Stimulated activated CD4-positive, alpha-beta T cell treated with anti-CD3 and anti-CD28 coated beads, Interleukin-2, amount 100 ng/mL, for 4 hours (primary cell): Measurements from ENCODE around the gene SSBP2.

Experiments
- DNase-seq: peaks from one replicate; pipeline ENCODE4 v3.0.0-alpha.2; 2020; ENCODE audit warnings: low read depth

SSBP2 gene

DNA sequence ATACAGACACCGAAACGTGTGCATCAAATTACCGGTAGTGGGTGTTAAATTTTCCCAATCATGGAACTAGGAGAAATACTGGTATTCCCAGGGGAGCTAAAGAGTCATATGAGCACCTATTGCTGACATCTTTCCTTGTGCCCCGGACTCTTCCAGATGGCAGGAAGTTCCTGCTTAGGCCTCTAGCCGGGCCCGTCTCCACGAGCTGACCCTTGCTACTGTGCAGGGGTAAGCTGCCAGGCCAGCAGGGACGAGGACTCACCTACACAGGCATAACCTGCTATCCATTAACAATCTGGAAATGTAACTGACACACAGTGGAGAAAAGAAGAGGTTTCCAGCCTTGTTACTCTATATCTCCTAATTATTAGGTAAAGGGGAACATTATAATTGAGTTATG lies 16.2 kb upstream of the SSBP2 start:
- no peak for DNase-seq

DNA sequence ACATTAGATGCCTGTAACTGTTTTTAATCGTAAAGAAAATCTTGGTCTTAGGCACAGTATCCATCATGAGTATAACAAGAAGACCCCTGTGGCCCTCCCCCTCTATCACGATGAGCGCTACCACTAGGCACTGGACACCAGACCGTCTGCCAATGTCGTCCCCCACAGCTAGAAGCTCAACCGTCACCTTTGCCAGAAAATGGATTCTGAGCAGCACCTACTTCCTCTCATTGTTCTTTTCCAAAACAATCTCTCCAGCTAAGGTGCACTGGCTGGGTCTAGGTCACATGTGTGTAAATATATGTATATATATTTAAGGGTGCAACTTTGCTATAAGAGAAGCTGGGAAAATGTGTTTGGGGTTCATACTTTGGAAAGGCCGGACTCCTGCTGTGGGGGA lies 15.7 kb upstream of the SSBP2 start:
- no peak for DNase-seq

DNA sequence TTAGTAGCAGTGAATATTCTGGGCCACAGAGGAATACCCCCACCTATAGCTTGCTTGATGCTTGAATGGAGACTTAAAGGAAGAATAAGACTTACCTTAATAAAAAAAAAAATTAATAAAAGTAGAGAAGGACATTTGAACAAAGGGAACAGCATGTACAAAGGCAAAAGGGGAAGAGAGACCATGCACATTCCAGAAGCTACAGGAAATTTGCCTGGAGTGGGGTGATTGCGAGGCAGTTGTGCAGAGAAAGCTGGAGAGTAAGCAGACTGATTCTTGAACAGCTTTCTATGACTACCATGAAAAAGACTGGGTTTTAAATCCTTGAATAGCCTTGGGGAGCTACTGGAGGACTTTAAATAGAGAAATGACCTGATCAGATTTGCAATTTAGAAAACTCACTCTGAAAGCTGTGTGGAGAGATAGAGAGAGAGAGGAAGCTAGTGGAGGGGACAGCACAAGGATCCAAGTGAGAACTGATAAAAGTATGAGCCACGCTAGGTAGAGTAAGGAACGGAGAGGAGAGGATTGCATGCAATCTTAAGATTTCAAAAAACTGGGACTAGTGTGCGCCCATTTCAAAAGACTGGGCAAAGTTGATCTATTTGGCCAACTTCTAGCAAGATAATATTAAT lies 12.5 kb upstream of the SSBP2 start:
- DNase-seq = no peak

DNA sequence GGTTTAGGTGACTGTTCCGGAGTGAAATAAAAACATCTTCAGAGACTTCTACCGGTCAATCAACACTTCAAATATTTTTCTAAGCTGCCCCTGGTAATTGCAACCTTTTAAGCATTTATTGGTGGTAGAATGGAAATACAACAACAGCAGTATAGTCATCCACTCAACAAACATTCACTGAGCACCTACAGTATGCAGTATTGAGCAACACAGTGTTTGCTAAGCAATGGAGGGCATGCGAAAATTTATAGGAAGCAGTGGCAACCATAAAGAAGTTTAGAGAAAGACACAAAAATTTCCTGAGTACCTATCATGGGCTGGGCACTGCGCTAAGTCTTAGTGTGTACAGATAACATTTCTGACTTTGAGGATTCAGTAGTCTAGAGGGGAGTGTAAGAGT lies 12.0 kb upstream of the SSBP2 start:
- no peak for DNase-seq

DNA sequence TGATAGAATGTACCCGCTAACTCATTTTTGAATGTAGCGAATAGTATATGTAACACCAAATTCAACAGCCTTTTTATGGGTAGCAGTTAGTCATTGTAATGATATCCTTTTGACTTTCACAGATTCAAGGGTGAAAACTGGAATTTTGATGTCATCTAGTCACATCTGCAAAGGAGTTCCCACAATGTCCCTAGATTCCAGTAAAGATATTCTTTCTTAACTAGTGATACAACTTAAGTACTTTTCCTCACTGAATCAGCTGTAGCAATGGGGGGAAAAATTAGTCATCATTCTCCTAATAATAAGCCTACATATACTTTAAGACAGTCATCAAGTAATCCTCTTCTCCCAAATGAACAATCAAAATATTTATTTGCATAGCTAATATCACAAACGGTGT lies 11.5 kb upstream of the SSBP2 start:
- DNase-seq = no peak

DNA sequence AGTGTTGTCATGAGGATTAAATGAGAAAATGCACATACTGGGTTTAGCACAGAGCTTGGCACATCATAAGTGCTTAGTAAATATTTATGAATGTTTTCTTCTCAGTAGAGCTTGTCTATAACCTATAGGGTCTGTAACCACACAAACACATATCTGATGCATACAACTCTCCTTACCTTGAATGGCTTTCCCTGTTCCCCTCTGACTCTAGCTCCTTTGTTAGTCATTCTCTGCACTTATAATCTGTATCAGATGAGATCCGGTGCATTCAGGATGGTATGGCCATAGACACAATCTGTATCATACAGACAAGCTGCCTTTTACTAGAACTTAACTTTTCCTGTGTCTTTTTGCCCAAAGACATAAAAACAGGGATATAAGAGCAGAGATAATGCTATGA lies 11.1 kb upstream of the SSBP2 start:
- DNase-seq = no peak

DNA sequence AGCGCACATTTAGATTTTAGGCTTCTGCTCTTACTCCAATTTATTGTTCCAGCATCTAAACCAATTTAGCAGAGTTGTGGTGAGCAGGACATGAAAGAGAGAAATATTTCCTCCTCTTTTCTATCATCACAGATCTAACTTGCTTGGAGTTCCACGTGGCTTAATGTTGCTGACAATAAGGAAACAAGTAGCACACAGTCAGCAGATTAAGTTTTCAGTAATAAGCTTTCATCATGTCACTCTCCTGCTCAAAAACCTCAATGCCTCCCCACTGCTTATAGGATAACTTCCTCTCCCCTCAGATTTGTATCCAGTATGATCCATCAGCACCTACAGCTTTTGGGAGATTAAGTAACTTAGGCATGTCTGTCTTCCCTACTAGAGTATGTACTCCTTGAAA lies 10.4 kb upstream of the SSBP2 start:
- DNase-seq = no peak

DNA sequence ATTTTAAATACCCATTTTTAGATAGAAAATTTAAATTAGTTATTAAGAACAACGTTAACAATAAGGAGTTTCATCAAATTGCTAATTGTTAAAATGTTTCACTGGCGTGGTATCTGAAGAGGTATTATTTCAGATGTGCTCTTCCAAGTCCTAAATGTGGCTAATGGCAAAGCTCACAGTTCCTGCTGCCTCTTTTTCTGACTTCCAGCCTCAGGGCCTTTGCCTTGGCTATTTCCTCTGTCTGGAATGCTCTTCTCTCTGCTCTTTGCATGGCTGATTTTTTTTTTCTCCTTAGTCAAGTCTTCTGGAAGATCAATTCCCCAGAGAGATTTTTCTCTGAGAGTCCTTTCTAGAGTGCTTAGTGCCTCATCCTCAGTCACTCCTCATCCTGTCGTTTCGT lies 9.6 kb upstream of the SSBP2 start:
- no peak for DNase-seq

DNA sequence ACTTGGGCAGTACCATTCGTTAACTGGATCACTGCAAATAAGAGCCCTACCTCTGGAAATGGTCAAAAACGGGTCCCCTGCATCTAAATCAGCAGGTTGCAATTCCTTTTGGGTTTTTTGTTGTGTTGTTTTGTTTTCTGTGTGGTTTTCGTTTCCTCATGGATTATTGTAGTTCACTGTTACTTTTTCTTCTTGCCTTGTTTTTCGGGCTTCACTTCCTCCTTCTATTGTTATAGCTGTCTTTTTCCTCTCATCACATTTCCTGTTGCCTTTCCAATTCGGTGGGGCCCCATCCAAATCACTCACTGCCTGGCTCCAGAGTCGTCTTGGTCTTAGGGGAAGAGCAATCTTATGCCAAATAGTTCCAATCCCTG lies 8.7 kb upstream of the SSBP2 start:
- DNase-seq = no peak

DNA sequence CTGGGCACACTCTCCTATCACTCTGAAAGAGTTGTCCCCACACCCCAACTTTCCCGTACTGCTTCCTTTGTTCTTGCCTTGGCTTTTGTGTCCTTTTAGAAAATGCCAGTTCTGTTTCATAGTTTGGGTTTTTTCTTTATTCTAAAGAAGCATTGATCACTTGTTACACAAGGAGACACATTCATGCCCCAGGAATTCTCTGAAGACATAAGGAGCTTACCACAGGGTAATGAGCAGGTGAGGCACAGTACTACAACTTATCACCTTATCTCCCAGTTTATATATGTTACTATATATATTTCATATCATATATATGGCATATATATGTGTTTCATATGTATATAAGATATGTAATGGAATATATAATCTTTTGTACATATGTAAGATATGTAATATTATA lies 6.5 kb upstream of the SSBP2 start:
- no peak for DNase-seq

DNA sequence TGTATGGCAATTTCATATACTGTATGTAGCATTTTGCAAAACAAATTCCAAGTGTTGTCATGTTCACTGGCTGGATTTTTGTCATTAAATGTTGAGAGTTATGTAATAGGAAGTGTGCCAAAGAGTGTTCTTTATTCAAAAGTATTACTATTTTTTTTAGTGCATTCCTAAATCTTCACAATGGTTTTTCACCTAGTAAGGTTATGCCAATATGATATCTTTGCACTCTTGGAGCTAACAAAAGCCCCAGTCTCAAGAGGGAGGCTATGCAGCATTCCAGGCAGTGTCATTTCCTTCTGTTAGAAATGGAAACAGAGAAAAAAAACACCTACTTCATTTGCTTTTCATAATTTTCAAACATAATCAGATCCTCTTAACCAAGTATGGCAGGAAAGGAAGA lies 5.1 kb upstream of the SSBP2 start:
- no peak for DNase-seq

DNA sequence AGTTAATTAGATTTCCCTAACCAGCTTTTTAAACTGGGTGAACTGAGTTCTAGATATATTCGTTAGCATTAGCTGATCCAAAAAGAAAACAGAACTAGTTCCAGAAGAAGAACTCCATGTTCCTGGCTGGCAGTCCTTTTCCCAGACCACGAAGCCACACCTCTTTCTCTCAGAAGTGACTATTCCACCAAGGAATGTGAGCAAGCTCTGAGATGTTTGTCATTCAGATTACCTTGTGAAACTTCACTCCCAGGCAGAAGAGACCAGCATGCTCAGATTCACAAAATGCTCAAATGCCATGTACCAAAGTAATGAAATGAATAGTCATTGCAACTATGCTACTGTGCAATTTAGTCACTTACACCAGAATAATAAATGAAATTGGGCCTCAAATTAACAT lies 4.4 kb upstream of the SSBP2 start:
- no peak for DNase-seq

DNA sequence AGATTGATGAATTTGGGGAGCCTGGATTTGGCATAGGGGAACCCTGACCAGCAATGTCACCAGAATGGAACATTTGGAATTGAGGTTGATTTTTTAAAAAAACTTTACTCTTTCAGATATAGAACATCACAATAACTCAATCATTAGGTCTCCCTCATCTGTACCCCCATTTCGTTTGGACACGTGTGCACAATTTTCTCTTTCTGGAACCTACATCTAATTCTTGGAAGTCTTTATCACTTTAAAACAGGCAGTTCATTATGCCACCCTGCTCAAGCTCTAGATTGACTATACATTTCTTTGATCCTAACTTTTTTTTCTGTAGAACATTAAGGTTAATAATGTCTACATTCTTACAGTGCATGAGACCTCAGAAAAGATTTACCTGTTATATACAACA lies 3.7 kb upstream of the SSBP2 start:
- no peak for DNase-seq

DNA sequence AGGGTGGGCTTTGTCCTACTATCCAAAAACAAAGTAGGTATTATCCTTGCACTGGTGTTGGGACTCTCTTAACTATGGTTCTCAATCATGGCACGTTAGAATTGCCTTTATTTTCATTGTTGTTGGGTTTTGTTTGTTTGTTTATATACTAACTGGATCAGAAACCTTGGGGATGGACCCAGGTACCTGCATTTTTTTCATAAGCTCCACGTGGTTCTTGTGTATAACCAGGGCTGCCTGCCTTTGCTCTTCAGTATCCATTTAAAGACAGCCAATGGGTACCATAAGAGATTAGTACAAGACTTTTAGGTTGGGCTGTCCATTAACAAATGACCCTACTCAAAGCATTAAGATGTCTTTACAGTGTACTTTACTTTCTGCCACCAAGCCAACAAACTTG lies 2.5 kb upstream of the SSBP2 start:
- no peak for DNase-seq

DNA sequence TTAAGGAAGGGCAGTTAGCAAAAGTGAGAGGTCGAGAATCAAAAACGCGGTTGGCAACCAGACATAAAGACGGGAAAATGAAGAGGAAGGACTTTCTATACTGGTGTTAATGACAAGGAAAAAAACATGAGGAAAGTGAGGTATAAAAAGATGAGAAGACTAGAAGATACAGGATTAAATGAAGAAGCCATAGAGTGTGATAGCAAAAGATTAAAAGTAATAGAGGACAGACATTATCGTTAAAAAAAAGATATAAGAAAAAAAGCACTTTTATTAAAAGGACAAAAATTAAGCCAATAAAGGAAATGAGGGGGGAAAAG lies 1.7 kb upstream of the SSBP2 start:
- DNase-seq = no peak

DNA sequence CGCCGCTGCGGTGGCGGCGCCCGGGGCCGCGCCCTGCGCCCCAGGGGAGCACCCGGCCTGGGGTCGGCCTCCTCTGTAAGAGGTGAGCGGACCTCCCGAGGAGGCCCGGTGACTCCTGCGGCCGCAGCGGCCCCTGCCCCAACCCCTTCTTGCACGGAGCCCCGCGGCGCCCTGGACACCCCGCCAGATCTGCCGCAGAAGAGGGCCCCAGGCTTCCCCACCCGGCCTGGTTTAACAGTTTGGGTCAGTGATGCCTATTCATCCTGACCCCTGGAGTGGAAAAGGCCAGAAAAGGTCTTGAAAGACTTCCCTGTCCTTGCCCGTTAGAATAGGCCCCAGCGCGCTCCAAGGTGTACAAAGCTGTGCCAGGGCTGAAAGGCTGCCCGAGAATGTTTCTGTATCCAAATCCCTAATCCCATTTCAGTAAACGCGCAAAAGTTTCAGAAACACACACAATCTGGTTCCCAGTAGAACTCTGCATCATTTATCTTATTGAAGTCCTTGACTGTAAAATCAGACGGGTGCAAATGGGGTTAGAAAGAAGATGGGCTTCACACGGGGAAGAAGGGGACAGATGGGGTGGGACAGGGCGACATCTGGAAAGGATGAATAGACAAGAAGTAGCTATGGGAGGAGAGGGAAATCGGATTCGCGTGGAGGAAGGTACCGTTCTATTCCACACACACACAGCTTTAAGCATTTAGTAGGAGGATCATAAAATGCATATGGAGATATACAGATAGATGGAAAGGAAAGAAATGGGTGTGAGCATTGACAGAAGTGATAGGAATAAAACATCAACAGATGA lies 1.1 kb upstream of the SSBP2 start:
- DNase-seq = no peak

DNA sequence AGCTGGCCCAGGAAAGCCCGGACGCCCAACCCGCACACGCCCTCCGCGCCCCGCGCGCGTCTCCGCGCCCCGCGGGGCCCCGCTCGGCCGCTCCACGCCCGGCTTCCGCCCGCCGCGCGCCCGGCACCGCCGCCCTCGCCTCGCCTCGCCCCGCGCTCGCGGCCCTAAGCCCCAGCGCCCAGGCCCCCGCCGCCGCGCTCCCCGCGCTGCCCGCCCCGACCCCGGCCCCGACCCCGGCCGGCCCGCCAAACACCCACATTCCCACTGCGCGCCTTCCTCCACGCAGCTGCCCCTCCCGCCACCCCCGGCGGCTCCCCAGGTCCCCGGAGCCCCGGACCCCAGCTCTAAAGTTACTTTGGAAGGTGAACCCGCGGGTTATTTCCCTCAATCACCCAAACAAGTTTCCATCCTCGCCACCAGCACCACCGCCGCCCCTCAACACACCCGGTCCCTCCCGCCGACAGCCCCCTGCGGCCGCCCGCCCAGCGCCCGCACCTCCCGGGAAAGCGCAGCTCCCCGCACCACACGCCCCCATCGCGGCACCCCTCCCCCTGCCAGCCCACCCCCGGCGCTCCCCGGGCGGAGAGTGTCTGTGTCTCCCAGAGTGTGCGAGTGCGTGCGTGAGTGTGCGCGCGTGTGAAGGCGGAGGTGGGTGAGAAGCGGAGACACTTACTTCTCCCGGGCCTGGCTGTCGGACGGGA lies 439 bp downstream of the SSBP2 start:
- no peak for DNase-seq

DNA sequence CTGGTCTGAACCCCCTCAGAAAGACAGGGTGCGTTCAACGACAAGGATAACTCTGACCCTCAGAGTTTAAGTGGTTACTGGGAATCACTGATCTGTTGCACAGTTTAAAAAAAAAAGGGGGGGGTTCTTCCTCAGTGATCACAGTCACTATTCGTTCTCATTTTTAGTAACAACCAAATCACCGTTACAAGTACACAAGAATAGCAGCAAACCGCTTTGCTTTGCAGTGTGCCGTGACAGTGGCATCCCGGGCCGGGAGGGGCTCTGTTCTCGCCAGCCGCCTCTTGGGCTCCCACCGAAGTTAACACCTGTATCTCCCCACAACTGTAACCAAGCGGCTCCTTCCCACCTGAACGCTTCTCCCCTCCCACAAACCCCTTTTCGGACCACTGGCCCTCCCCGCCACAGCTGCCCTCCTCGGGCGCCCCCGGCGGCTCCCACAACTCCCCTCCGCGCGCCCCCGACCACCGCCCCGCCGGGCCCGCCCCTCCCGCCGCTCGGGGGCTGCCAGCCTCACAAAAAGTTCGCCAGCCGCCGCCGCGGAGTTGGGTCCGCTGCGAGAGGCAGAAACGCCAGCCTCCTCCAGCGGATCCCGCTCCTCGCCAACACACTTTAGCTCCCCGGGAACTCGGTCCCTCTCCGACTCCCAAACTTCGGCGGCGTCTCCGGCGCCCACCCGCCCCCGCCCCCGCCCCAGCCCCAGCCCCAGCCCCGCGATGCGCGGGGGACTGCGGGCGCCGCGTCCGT lies 1.2 kb downstream of the SSBP2 start:
- peak; percentile 15 for DNase-seq

DNA sequence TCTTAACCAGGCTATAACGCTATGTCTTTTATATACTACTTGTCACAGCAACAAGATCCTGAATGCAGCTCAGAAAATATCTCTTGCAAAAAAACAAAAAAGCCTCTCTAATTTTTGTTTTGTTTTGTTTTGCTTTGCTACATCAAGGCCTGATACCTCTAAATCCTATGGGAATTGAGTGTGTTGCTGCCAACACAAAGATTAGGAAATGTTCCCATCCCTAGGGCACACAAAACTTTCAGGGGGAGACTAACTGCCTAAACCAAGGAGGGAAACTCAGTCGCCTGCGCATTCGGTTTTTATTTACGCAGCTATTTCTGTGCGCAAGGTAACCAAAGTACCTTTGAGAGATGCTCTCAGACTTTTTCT lies 1.7 kb downstream of the SSBP2 start:
- DNase-seq = no peak

DNA sequence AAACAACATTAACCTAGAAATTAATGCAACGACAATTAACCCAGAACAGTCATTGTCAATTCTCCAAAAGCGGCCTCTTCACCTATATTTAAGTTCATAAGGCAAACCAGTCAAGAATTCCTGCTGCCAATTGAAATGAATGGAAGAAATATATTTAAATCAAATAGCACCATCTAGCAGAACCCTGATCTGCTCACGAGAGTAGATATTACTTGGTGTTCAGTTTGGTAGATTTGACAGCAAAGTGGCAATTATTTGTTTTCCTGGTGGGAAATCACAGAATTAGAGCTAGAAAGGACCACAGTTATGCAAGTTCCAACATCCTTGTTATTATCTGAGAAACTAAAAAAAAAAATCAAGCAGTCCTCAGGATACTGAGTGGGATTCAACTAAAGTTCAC lies 2.3 kb downstream of the SSBP2 start:
- DNase-seq = no peak

DNA sequence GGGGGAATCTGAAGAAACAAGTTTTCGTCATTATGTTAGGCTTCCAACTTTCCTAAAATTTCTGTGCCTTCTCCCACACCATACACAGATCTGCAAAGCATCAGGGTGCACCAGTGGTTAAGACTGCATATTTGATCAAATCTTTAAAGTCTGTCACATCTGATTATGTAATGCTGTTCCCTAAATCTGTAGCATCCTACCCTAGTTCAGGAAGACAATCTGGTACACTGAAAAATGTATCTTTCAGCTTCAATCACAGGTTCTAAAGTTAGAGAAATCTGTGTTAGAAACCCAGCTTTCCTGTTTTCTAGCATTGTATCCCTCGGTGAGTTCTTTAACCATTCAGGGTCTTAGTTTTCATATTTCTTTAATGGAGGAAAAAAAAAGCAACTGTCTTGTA lies 3.9 kb downstream of the SSBP2 start:
- no peak for DNase-seq

DNA sequence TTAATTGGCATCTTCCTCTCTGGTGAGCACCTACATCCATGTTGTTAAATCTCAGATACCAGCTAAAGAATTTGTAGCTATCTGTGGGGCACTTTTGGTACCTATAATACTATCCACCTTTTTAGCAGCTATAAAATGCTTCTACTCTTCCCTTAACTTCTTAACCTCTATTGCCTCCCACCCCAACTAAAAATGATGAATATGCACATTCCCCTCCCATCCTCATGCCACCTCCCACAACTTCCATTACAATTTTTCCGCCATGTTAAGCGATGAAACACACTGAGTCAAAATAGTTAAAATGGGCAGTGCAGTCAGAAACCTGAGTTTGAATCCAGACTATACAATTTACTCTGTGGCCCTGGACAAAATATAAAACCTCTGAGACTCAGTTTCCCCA lies 10.1 kb downstream of the SSBP2 start:
- no peak for DNase-seq

DNA sequence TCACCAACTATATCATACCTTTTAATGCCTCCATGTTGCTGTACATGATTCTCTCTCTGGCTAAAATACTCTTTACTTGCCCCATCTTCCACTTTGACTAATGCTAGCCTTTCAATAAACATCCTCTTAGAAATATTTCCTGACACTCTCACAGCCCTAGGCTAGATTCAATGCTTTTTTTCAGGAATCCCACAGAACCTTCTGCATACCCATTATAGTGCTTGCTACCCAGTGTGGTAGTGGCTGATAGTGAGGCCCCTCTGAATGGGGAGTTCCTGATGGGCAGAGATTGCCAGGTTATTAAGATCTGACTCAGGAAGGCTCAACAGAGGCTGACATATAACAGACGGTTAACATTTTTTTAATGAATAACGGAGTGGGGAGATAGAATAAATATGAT lies 11.6 kb downstream of the SSBP2 start:
- no peak for DNase-seq
